Stimulated activated CD4-positive, alpha-beta T cell treated with anti-CD3 and anti-CD28 coated beads, Interleukin-4, amount 100 ng/mL, for 4 hours (primary cell): ENCODE measurements around the gene WDR48.

Experiments
- DNase-seq, 2 experiments: peaks; one replicate each; pipeline ENCODE4 v3.0.0-alpha.2; 2020

Gene WDR48

DNA sequence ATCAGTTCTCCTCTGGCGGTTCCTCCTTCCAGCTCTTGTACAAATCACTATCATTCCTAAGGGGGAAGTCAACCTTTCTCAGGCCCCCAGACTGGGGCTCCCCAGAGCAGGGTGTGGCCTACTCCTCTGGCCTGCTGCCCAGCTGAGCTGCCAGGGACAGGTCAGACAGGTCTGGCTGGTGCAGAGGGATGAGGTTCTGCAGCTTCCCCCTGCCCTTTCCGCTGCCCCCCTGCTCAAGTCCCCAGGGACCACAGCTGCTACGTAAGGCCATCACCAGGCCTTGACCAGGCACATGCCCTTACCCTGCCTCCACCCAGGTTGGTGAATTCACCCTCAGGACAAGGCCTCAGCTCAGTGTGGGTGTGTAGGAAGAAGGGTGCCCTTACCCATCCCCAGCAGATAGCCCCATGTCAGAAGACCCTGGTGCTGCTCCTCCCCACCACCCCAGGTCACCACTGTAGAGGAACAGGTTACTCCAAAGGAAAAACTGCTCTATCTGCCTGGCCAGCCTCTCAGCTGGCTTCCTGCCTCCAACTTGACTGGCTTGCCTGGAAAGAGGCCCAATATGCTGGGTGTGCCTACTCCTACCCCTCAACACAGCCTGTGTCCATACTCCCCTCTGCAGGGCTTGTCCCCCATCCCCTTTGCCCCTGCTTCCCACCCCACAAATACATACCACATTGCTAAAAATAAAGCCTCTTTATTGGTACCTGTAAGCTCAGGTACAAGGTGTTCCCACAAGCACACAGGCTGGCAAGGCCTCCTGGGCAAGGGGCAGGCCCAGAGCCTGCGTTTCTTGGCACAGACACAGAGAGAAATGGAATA is 89.6 kb downstream of the WDR48 start:
- DNase-seq: no peak

DNA sequence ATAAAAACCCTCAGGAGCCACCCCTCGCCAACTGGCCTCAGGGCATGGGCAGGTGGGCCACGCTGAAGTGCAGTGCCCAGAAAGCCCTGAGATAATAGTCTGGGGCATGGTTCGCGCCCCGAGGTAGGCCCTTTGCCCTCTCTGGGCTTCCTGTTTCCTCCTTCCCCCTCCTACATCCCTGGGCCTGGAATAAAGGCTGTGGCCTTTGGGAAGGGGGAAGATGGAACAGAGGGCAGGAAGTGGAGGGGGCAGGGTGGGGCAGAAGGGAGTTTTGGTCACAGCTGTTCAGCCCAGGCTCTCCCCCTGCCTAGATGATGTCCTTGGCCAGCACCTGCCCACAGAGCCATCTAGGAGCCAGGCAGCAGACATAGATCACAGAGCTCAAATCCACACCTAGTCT is 90.3 kb downstream of the WDR48 start:
- DNase-seq: no peak

DNA sequence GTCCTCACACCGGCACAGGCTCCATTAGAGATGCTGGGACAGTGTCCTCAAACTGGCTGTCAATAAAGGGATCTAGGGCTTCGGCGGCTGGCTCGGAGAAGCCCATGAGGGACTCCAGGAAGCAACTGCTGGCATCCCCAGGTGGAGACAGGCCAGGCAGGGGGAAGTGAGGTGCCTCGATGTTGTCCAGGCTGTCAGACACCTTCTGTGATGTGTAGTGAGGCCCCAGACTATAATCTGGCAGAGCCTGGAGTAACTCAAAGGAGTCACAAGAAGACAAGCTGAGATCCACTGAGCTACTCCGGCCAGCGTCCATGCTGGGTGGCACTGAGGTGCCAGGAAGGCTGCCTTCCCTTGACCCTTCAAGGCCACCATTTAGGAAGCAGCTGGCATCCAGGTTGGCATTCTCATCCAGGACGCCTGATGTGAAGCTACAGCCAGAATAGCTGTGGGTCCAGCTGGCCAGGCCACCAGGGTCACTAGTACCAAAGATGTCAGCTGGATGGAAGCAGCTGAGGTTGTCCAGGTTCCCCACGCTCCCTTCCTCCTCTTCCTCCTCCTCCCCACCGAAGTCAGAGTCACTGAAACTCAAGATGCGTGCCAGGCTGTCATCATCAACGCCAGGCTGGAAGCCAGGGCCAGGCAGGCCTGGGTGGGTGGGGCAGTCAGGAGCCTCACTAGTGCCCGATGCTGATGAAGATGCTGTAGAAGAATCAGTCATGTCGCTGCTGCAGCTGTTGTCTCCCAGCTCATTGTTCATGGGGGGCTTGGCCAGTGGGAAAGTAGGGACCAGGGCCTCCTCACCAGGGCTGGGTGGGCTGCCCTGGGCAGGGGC is 91.5 kb downstream of the WDR48 start:
- DNase-seq: no peak

DNA sequence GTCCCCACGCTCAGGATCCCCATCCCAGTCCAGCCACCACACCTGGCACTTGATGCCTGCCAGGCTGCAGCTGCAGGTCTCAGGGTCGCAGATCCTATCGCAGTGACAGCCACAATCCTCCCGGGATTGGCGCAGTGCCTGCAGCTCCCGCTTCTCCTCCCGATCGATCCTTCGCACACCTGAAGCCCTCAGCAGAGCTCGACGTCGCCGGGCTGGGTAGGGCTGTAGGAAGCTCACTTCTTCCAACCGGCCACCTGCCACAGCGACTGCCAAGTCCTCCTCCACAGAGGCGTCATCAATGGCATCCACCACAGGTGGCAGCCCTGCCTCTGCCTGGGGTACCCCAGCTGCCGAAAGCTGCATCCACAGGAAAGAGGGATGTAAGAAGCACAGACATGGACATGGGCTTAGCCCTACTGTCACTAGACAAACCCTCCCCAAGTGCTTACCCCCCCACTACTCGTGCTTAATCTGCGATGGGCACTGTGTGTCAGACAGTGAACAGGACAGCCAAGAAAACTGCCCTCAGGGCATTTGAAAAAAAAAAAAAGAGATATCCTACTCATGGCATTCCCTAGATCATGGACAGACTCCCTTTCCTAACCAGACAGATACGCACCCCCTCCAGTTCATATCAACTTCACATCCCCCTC is 92.4 kb downstream of the WDR48 start:
- no peak for DNase-seq

DNA sequence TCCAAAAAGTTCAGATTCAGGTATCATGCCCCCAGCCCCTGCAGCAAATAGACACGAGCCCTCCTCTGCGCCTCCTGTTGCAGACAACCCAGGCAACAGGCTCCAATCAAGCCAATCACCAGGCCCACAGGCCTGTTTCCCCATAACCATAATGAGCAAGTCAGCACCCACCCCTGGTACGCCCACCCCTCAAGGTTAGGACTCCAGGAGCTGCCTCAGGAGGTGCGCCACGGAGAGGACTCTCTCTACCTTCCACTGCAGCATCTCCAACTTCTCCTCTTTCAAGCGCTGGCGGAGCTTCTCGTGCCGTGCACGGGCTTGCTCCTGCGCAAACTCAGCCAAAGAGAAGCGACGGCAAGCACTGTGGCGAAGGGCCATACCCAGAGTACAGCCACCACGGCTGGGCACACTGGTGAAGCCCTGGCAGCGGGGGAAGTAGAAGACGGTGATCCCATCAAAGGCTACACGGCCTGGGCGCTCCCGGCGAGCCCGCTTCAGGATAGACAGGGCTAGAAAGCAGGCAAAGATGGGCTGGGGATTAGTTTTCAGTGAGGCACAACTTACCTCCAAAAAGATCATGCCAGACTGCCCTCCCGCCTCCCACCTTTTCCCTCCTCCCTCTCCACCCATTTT is 93.0 kb downstream of the WDR48 start:
- no peak for DNase-seq

DNA sequence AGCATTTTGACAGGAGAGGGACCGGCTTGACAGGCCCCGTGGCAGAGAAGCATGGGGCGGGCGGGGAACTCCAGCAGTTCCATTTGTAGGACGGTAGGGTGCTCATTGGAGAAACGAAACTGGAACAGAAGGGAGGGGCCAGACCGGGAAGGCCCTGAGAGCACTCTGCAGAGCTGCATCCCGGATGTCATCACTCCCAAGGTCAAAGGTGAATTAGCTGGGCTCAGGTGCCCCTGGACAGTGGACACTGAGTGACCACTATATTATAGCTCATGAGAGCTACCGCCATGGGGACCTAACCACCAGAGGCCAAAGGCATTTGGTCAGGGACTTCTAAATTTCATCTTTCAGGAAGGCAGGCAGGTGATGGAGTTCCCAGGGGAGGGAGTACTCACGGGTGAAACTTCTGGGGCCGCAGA is 94.3 kb downstream of the WDR48 start:
- DNase-seq: no peak
